Measurements from ENCODE around the gene ENPP1. TPM values are rescaled to one million over a fixed set of nuclear protein-coding genes. Genes with fewer than 3 reads are reported as not detected.

The ENPP1 gene
- total and polyA plus RNA-seq, 2 donors (not counting 3 experiments of a cell fraction or from before 2014, with no cell fraction given): 0.36 to 1.4 TPM

GRCh38 chr6:131854803-131855202 is 47.0 kb downstream of the ENPP1 start:
- intact Hi-C loops (cut with micrococcal nuclease) (no loop called here), dilution Hi-C loops (cut with MboI; ENCODE audit: extremely low pct_ligation_motif_present, low sequenced_read_pairs) (no loop called here)
- POLR2A ChIA-PET: no interaction called here
- Histone ChIP-seq H3K4me3 (replicated peaks in 1 of 3; ENCODE audit: insufficient read depth in 1 of 3, low read depth in 1 of 3, low read length in 3 of 3) (no peak overlapping the region), H3K36me3 (ENCODE audit: control insufficient read depth in 2 of 2, extremely low read depth in 1 of 2, insufficient read depth in 2 of 2, low read length in 2 of 2) (no peaks in the 10 kb centered on the region), H3K4me1 (ENCODE audit: control insufficient read depth, extremely low read depth, insufficient read depth, low read length) (peaks cover 6% of the 10 kb centered on the region), H3K9me1 (replicated peaks; ENCODE audit: control insufficient read depth, extremely low read depth, insufficient read depth, low read length) (no peaks in the 10 kb centered on the region), H3K9ac (replicated peaks; ENCODE audit: extremely low read depth, insufficient read depth, low read length) (no peak overlapping the region), H3K27me3 (ENCODE audit: control insufficient read depth in 2 of 2, insufficient read depth in 2 of 2, low read length in 2 of 2) (no peaks in the 10 kb centered on the region), H4K20me1 (replicated peaks; ENCODE audit: control insufficient read depth, extremely low read depth, insufficient read depth, low read length) (no peaks in the 10 kb centered on the region), H3K4me2 (ENCODE audit: insufficient read depth, low read length) (no peak overlapping the region), H3K27ac (ENCODE audit: insufficient read depth, low read depth, low read length) (no peak overlapping the region), H3K79me2 (ENCODE audit: control insufficient read depth, insufficient read depth, low read length) (no peaks in the 10 kb centered on the region), H3K9me3 (replicated peaks; ENCODE audit: control insufficient read depth, insufficient read depth, low read length) (no peaks in the 10 kb centered on the region), H2AFZ (ENCODE audit: low read depth, low read length) (peak overlapping the region; percentile 41)
- TF ChIP-seq GATA2 (IDR thresholded peaks at IDR 0.05; ENCODE audit: insufficient read depth, insufficient read length, low read depth, low read length) (no peak), POLR2AphosphoS5 (IDR thresholded peaks at IDR 0.05; ENCODE audit: insufficient read depth, low read depth, low read length) (no peak), EZH2 (IDR thresholded peaks at IDR 0.05; ENCODE audit: borderline replicate concordance, low read depth, low read length, severe bottlenecking) (no peak), JUN (IDR thresholded peaks at IDR 0.05; ENCODE audit: borderline replicate concordance, insufficient read depth, insufficient read length, low read depth) (no peak), FOS (IDR thresholded peaks at IDR 0.05; ENCODE audit: borderline replicate concordance, insufficient read depth, low read length) (no peak), MYC (IDR thresholded peaks at IDR 0.05; ENCODE audit: low read depth, low read length) (no peak), POLR2A (IDR thresholded peaks at IDR 0.05; ENCODE audit: low read depth, low read length) (no peak)
- TF ChIP-seq, protein P1, sequence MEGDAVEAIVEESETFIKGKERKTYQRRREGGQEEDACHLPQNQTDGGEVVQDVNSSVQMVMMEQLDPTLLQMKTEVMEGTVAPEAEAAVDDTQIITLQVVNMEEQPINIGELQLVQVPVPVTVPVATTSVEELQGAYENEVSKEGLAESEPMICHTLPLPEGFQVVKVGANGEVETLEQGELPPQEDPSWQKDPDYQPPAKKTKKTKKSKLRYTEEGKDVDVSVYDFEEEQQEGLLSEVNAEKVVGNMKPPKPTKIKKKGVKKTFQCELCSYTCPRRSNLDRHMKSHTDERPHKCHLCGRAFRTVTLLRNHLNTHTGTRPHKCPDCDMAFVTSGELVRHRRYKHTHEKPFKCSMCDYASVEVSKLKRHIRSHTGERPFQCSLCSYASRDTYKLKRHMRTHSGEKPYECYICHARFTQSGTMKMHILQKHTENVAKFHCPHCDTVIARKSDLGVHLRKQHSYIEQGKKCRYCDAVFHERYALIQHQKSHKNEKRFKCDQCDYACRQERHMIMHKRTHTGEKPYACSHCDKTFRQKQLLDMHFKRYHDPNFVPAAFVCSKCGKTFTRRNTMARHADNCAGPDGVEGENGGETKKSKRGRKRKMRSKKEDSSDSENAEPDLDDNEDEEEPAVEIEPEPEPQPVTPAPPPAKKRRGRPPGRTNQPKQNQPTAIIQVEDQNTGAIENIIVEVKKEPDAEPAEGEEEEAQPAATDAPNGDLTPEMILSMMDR (IDR thresholded peaks at IDR 0.05; ENCODE audit: extremely low read depth in 1 of 2, insufficient read depth in 1 of 2, low read depth in 1 of 2, low read length in 2 of 2): no peak
- TF ChIP-seq, protein P2, sequence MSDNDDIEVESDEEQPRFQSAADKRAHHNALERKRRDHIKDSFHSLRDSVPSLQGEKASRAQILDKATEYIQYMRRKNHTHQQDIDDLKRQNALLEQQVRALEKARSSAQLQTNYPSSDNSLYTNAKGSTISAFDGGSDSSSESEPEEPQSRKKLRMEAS (IDR thresholded peaks at IDR 0.05; ENCODE audit: insufficient read depth, insufficient read length): no peak
- CTCF ChIA-PET: interaction anchor here (2.3 kb wide), 1 partner anchor 55 kb away, joined by 5 read pairs; no protein-coding TSS in a partner anchor
- DNase-seq (ENCODE audit: low read depth, low spot score) (peak; percentile 55), FAIRE-seq (no peak)
- BruUV-seq (replicated peaks): no TSS peak
